GM12878 (cell line): ENCODE data around the gene FBXW8. TPM values are rescaled to one million over a fixed set of nuclear protein-coding genes. Genes with fewer than 3 reads are reported as not detected.
A peak's percentile ranks its signal among the peaks of the same experiment; 100 is the strongest.

Source experiments
- ATF7 ChIP-seq: fragments of 450-650 bp; IDR thresholded peaks from 2 replicates; pipeline ENCODE4 v1.6.1; 2016; ENCODE audit warnings: low read depth, mild to moderate bottlenecking
- ESRRA ChIP-seq: IDR thresholded peaks from 2 replicates; pipeline ENCODE4 v1.6.1; 2012; ENCODE audit warnings: mild to moderate bottlenecking, low read length, improper control_type of control experiment
- FOXM1 ChIP-seq: IDR thresholded peaks from 2 replicates; pipeline ENCODE4 v1.6.1; 2012; ENCODE audit warnings: low read depth, mild to moderate bottlenecking, inconsistent platforms, low read length, moderate library complexity
- KLF5 ChIP-seq: fragments of 450-650 bp; IDR thresholded peaks from 2 replicates; pipeline ENCODE4 v1.6.1; 2014; ENCODE audit warnings: mild to moderate bottlenecking; ENCODE audit not compliant: partially characterized antibody
- NFYA ChIP-seq: IDR thresholded peaks from 2 replicates; pipeline ENCODE4 v1.6.1; 2011; ENCODE audit warnings: low read depth, mild to moderate bottlenecking, low read length, improper control_type of control experiment, borderline replicate concordance
- NKRF ChIP-seq: fragments of 450-650 bp; conservative IDR thresholded peaks from 2 replicates; pipeline ENCODE4 v1.6.1; 2017; ENCODE audit warnings: mild to moderate bottlenecking, moderate library complexity
- SMAD1 ChIP-seq: fragments of 450-650 bp; IDR thresholded peaks from 2 replicates; pipeline ENCODE4 v1.6.1; 2018; ENCODE audit warnings: mild to moderate bottlenecking, low read depth; ENCODE audit not compliant: partially characterized antibody
- STAT3 ChIP-seq: IDR thresholded peaks from 2 replicates; pipeline ENCODE4 v1.6.1; 2011; ENCODE audit warnings: low read depth, low read length, improper control_type of control experiment
- WRNIP1 ChIP-seq: IDR thresholded peaks from 2 replicates; pipeline ENCODE4 v1.6.1; 2011; ENCODE audit warnings: low read depth, low read length, improper control_type of control experiment, borderline replicate concordance
- ZNF217 ChIP-seq: fragments of 450-650 bp; IDR thresholded peaks from 2 replicates; pipeline ENCODE4 v1.6.1; 2017; ENCODE audit warnings: antibody characterized with exemption, mild to moderate bottlenecking
- ZNF274 ChIP-seq: IDR thresholded peaks from one replicate; pipeline ENCODE4 v1.8.0; 2011; ENCODE audit not compliant: insufficient read length, insufficient read depth
- polyA plus RNA-seq, 11 experiments: library from polyadenylated mRNA; depleted of rRNA in 4 of 11; unstranded in 6 of 11; stranded (reverse) in 5 of 11; fragments of >200 nt; fragmentation: Nextera tagmentation in 4 of 11; fragmentation: Illumina TruSeq in 1 of 11; extraction: Ambion mirVana in 4 of 11; extraction: Trizol in 1 of 11; gene quantifications; 1 replicate in 1 of 11; 2 replicates in 10 of 11; pipeline versions ENCODE4 v1.2.1 to v1.2.3, GENCODE V29; 2011 to 2016; ENCODE audit warnings: inconsistent platforms in 2 of 11, missing spikeins in 2 of 11, low read depth in 1 of 11
- total RNA-seq, 4 experiments: library from RNA; depleted of rRNA in 3 of 4; stranded (reverse); fragments of >200 nt in 3 of 4; fragmentation: Illumina TruSeq in 1 of 4; extraction: Trizol in 1 of 4; gene quantifications; 2 replicates each; pipeline versions ENCODE4 v1.2.1 to v1.2.3, GENCODE V29; 2013 to 2021
- TF ChIP-seq, protein P1 (sequence below): fragments of 450-650 bp; IDR thresholded peaks from 2 replicates; pipeline ENCODE4 v1.6.1; 2016; ENCODE audit warnings: mild to moderate bottlenecking, moderate library complexity, borderline replicate concordance
- TF ChIP-seq, protein P2 (sequence below): IDR thresholded peaks from 2 replicates; pipeline ENCODE4 v1.6.1; 2012; ENCODE audit warnings: improper control_type of control experiment, low read depth, low read length; ENCODE audit not compliant: insufficient replicate concordance
- TF ChIP-seq, protein P3 (sequence below): IDR thresholded peaks from 2 replicates; pipeline ENCODE4 v1.6.1; 2011; ENCODE audit warnings: low read depth, low read length, improper control_type of control experiment, borderline replicate concordance

The FBXW8 gene
- total and polyA plus RNA-seq, 10 of the 15 experiments (the other 5 are each of a cell fraction or from before 2014, with no cell fraction given) = 0.49 to 7.5 (median 4.4) TPM

GRCh38 chr12:116910645-116911451, at the start of gene FBXW8 (continued):
- TF ChIP-seq, protein P1, sequence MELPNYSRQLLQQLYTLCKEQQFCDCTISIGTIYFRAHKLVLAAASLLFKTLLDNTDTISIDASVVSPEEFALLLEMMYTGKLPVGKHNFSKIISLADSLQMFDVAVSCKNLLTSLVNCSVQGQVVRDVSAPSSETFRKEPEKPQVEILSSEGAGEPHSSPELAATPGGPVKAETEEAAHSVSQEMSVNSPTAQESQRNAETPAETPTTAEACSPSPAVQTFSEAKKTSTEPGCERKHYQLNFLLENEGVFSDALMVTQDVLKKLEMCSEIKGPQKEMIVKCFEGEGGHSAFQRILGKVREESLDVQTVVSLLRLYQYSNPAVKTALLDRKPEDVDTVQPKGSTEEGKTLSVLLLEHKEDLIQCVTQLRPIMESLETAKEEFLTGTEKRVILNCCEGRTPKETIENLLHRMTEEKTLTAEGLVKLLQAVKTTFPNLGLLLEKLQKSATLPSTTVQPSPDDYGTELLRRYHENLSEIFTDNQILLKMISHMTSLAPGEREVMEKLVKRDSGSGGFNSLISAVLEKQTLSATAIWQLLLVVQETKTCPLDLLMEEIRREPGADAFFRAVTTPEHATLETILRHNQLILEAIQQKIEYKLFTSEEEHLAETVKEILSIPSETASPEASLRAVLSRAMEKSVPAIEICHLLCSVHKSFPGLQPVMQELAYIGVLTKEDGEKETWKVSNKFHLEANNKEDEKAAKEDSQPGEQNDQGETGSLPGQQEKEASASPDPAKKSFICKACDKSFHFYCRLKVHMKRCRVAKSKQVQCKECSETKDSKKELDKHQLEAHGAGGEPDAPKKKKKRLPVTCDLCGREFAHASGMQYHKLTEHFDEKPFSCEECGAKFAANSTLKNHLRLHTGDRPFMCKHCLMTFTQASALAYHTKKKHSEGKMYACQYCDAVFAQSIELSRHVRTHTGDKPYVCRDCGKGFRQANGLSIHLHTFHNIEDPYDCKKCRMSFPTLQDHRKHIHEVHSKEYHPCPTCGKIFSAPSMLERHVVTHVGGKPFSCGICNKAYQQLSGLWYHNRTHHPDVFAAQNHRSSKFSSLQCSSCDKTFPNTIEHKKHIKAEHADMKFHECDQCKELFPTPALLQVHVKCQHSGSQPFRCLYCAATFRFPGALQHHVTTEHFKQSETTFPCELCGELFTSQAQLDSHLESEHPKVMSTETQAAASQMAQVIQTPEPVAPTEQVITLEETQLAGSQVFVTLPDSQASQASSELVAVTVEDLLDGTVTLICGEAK = peak; percentile 96
- TF ChIP-seq STAT3 = no peak
- TF ChIP-seq ZNF217 = no peak
- no peak for TF ChIP-seq ATF7
- TF ChIP-seq WRNIP1 = no peak
- TF ChIP-seq FOXM1 = no peak
- no peak for TF ChIP-seq ZNF274
- TF ChIP-seq, protein P2, sequence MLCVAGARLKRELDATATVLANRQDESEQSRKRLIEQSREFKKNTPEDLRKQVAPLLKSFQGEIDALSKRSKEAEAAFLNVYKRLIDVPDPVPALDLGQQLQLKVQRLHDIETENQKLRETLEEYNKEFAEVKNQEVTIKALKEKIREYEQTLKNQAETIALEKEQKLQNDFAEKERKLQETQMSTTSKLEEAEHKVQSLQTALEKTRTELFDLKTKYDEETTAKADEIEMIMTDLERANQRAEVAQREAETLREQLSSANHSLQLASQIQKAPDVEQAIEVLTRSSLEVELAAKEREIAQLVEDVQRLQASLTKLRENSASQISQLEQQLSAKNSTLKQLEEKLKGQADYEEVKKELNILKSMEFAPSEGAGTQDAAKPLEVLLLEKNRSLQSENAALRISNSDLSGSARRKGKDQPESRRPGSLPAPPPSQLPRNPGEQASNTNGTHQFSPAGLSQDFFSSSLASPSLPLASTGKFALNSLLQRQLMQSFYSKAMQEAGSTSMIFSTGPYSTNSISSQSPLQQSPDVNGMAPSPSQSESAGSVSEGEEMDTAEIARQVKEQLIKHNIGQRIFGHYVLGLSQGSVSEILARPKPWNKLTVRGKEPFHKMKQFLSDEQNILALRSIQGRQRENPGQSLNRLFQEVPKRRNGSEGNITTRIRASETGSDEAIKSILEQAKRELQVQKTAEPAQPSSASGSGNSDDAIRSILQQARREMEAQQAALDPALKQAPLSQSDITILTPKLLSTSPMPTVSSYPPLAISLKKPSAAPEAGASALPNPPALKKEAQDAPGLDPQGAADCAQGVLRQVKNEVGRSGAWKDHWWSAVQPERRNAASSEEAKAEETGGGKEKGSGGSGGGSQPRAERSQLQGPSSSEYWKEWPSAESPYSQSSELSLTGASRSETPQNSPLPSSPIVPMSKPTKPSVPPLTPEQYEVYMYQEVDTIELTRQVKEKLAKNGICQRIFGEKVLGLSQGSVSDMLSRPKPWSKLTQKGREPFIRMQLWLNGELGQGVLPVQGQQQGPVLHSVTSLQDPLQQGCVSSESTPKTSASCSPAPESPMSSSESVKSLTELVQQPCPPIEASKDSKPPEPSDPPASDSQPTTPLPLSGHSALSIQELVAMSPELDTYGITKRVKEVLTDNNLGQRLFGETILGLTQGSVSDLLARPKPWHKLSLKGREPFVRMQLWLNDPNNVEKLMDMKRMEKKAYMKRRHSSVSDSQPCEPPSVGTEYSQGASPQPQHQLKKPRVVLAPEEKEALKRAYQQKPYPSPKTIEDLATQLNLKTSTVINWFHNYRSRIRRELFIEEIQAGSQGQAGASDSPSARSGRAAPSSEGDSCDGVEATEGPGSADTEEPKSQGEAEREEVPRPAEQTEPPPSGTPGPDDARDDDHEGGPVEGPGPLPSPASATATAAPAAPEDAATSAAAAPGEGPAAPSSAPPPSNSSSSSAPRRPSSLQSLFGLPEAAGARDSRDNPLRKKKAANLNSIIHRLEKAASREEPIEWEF = no peak
- TF ChIP-seq NFYA = no peak
- TF ChIP-seq KLF5 = no peak
- TF ChIP-seq, protein P3, sequence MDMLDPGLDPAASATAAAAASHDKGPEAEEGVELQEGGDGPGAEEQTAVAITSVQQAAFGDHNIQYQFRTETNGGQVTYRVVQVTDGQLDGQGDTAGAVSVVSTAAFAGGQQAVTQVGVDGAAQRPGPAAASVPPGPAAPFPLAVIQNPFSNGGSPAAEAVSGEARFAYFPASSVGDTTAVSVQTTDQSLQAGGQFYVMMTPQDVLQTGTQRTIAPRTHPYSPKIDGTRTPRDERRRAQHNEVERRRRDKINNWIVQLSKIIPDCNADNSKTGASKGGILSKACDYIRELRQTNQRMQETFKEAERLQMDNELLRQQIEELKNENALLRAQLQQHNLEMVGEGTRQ = no peak; the same call in 1 of the 2 replicates
- TF ChIP-seq SMAD1 = no peak
- TF ChIP-seq NKRF = peak; percentile 91
- TF ChIP-seq ESRRA = no peak
